HuH-7 (cell line): ENCODE data around the gene ZNF148.
"Not testable (repeated sequence)": the region's sequence is repeated elsewhere in the genome, so short reads cannot be mapped to it uniquely, and the experiment has no call there.

ENCODE experiments used
- DNase-seq: peaks from one replicate; pipeline ENCODE4 v3.0.0; 2011; ENCODE audit warnings: low spot score

Gene ZNF148

GRCh38 chr3:125375950-125376679 is 990 bp upstream of the ZNF148 start:
- no peak for DNase-seq

DNA sequence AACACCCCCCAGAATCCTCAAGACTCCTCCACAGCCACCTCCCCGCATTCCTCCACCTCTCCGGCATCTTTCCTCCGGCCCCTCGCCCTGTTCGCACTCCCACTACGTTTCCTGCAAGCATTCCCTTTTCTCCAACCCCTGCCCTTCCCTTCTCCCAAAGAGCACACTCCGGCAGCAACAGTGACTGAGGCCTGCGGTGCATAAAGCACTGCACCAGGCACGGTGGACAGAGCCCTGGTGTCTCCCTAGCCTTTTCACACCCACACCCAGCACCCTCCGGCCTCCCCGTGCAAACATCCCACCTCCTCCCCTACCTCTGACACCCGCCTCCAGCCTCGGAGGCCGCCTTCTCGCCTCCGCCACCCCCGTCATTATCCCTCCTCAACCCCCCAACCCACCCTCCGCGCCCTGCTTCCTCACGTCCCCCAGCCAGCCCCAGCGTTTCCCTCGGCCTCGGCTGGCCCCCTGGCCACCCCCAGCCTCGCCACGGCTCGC is 577 bp downstream of the ZNF148 start:
- peak; percentile 72 for DNase-seq

DNA sequence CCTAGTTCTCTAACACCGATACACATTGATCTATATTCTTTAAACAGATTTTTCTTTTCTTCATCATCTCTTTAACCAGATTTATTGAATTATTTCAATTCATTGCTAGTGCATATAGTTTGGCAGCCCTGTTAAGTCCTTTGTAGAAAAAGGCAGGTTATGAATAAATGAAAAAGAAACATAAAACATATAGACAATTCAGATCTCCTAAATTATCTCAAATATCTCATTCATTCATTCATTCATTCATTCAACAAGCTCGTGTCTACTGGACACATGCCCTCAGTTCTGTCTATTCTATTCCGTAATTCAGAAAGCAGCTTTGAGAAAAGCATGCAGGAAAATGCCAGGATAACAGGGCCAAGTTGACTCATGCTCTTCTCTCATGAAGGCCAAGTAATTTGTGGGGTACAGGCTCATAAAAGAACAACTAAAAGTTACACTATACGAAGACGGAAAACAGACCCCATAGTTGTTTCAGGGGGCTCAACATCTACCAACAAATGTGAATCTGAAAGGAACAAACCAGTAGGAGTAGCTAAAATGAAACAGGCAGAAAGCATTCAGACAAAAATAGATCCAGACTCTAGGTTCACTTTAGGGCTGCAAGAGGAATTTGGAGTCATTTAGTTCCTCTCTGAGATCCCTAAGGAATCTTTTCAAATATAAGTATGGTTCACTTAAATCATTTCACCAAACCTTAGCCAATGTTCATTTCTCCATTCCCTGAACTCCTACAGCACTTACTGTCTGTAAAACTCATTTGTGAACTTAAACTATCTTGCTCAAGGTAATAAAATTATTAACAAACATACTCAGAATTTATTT is 7.5 kb downstream of the ZNF148 start:
- no peak for DNase-seq

DNA sequence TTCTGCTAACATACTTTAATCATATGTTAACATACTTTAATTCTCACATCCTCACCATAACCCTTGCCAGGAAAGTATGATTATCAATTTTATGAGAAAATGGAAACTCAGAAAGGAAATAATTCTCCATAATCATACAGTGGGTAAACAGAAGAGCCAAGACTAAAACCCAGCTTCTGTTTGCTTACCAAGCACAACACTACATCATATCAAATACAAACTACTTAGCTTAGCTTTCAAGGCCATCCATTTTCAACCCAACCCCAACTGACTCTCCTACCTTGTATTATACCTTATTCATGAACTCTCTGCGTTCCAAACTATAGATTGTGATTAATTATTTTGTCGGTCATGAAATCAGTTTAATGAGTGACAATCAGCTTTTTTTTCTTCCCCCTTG is 9.0 kb downstream of the ZNF148 start:
- DNase-seq: no peak

DNA sequence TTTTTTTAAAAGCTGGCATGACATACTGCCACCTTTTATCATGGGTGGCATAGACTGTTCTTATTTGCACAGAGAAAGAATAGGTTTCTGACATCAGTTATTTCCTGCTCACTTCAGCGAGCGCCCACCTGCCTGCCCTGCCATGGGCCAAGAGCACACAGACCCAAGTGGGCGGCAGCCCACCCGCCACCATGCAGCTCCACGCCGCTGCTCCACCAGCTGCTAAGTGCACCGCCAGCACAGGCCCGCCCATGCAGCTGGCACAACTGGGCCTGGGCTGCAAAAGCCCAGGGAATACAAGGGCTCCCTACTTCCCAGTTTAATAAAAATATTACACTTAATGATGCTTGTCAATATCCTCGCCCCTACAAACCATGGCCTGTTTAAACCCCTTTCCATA is 15.4 kb downstream of the ZNF148 start:
- DNase-seq: no peak

GRCh38 chr3:125358923-125359322 is 16.2 kb downstream of the ZNF148 start:
- DNase-seq: no peak

- no peak for DNase-seq
Measured at GRCh38 chr3:125357837-125358236, 17.3 kb downstream of the ZNF148 start.

- no peak for DNase-seq
Measured at GRCh38 chr3:125357032-125357658, 18.0 kb downstream of the ZNF148 start.

GRCh38 chr3:125356140-125357026 is 18.7 kb downstream of the ZNF148 start:
- no peak for DNase-seq

- DNase-seq: no peak
Measured at GRCh38 chr3:125353659-125354058, 21.5 kb downstream of the ZNF148 start.

DNA sequence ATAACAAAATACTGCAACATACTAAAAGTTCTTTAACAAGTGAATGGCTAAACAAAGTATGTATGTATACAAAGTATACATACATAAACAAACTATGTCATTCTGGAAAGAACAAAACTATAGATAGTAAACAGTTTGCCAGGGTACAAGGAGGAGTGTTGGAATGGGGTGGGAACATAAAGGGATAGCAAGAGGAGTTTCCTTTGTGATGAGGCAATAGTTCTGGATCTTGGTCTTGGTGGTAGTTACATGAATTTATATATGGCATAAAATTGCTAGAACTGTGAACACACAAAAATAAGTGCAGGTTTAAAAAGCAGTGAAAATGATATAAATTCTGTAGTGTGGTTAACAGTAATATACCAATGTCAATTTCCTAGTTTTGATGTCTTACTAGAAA is 22.0 kb downstream of the ZNF148 start:
- no peak for DNase-seq

DNA sequence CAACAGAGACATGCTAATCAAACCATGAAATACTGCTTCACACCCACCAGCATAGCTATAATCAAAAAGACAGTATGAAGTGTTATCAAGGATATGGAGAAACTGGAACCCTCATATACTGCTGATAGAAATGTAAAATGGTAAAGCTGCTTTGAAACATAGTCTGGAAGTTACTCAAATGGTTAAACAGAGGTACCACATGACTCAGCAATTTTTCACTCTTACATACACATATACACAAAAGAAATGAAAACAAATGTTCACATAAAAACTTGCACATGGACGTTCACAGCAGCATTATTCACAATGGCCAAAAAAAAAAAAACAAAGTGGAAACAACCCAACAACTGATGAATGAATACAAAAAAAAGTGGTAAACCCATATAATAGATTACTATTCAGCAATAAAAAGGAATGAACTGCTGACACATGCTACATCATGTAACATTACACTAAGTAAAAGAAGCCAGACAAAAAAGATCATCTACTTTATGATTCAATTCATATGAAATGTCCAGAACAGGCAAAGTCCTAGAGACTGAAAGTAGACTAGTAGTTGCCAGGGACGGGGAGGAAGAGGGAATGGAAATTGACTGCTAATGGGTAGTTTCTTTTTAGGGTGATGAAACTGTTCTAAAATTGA is 23.2 kb downstream of the ZNF148 start:
- no peak for DNase-seq

GRCh38 chr3:125351152-125351551 is 24.0 kb downstream of the ZNF148 start:
- no peak for DNase-seq

GRCh38 chr3:125350597-125350996 is 24.5 kb downstream of the ZNF148 start:
- no peak for DNase-seq

- DNase-seq: no peak
Measured at GRCh38 chr3:125349556-125350165, 25.5 kb downstream of the ZNF148 start.

DNA sequence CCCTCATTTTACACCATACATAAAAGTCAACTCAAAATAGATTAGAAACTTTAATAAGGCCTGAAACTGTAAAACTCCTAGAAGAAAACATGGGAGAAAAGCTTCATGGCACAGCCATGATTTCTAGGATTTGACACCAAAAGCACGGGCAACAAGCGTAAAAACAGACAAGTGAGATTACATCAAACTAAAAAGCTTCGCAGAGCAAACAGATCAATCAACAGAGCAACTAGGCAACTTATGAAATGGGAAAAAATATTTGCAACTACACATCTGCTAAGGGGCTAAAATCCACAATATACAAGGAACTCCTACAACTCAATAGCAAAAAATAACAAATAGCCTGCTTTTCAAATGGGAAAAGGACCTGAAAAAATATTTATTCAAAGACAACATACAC is 26.1 kb downstream of the ZNF148 start:
- DNase-seq: no peak

GRCh38 chr3:125343367-125343766 is 31.8 kb downstream of the ZNF148 start:
- DNase-seq: not testable (repeated sequence)

DNA sequence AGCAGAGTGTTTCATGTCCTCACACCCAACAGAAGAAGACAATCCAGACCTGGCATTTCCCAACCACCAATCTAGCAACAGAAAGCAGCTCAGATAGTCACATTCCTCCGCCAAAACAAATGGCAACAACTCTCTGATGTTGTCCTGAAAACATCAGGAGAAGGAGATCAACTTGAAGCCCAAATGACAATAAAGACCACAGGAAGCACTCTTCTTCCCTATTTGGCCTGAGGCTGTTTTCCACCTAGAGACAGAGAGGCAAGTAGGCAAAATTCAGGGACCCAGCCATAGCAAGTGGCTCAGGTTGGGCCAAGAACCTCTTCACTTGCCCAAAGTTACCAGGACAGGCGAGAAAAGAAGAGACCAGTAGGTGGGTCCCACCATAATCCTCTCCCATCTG is 35.0 kb downstream of the ZNF148 start:
- no peak for DNase-seq

- DNase-seq: no peak
Measured at GRCh38 chr3:125337506-125337905, 37.6 kb downstream of the ZNF148 start.

- no peak for DNase-seq
Measured at GRCh38 chr3:125334675-125335560, 40.2 kb downstream of the ZNF148 start.
